IMR-90 (cell line): ENCODE results near the gene CAMTA1.

Experiments
- BHLHE40 ChIP-seq: fragments of 150-350 bp; IDR thresholded peaks from 2 replicates; pipeline ENCODE4 v1.6.1; 2016; ENCODE audit warnings: mild to moderate bottlenecking, low read depth, low read length
- CHD1 ChIP-seq: IDR thresholded peaks from 2 replicates; pipeline ENCODE4 v1.6.1; 2012; ENCODE audit warnings: low read depth, low read length, improper control_type of control experiment
- MAFK ChIP-seq: IDR thresholded peaks from 2 replicates; pipeline ENCODE4 v1.6.1; 2012; ENCODE audit warnings: low read depth, low read length, improper control_type of control experiment
- MAZ ChIP-seq: IDR thresholded peaks from 2 replicates; pipeline ENCODE4 v1.6.1; 2012; ENCODE audit warnings: low read depth, mild to moderate bottlenecking, low read length, improper control_type of control experiment, moderate library complexity, borderline replicate concordance
- MXI1 ChIP-seq: IDR thresholded peaks from 2 replicates; pipeline ENCODE4 v1.6.1; 2012; ENCODE audit warnings: low read depth, mild to moderate bottlenecking, low read length, moderate library complexity, borderline replicate concordance
- POLR2A ChIP-seq: IDR thresholded peaks from 2 replicates; pipeline ENCODE4 v1.6.1; 2012; ENCODE audit warnings: mild to moderate bottlenecking, low read depth, low read length
- RFX5 ChIP-seq: IDR thresholded peaks from 2 replicates; pipeline ENCODE4 v1.8.0; 2012; ENCODE audit warnings: low read depth, mild to moderate bottlenecking, low read length, moderate library complexity
- TF ChIP-seq, protein P1 (sequence below): conservative IDR thresholded peaks from 2 replicates; pipeline ENCODE4 v1.5.1; 2012; ENCODE audit warnings: mild to moderate bottlenecking, low read depth, low read length, improper control_type of control experiment
- TF ChIP-seq, protein P2 (sequence below): fragments of 150-350 bp; IDR thresholded peaks from 2 replicates; pipeline ENCODE4 v1.6.1; 2016; ENCODE audit warnings: low read depth, mild to moderate bottlenecking, low read length, moderate library complexity, borderline replicate concordance
- TF ChIP-seq, protein P3 (sequence below): fragments of 150-350 bp; IDR thresholded peaks from 2 replicates; pipeline ENCODE4 v1.6.1; 2017; ENCODE audit warnings: mild to moderate bottlenecking, antibody characterized with exemption, low read length, low read depth

DNA sequence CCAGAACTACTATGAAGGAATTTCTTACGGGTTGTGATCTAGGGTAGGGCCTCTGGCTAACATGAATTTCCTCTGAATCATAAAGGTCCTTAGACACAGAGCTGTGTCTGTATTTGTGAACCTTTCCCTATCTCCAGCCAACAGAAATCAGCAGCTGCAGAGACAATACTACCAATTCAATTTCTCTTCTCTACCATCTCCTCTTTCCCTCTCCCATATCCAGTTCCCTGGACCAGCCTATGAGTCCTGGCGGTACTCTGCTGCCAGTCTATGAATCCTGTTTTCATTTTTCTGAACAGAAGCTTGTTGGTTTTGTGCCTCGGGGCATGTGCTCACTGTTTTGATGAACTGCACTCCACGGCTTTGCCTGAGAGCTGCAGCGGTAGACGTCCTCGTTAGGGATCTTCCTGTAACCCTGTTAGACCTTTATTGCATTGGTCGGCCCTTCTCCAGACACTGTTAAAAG is 527.9 kb downstream of the CAMTA1 start:
- TF ChIP-seq, protein P1, sequence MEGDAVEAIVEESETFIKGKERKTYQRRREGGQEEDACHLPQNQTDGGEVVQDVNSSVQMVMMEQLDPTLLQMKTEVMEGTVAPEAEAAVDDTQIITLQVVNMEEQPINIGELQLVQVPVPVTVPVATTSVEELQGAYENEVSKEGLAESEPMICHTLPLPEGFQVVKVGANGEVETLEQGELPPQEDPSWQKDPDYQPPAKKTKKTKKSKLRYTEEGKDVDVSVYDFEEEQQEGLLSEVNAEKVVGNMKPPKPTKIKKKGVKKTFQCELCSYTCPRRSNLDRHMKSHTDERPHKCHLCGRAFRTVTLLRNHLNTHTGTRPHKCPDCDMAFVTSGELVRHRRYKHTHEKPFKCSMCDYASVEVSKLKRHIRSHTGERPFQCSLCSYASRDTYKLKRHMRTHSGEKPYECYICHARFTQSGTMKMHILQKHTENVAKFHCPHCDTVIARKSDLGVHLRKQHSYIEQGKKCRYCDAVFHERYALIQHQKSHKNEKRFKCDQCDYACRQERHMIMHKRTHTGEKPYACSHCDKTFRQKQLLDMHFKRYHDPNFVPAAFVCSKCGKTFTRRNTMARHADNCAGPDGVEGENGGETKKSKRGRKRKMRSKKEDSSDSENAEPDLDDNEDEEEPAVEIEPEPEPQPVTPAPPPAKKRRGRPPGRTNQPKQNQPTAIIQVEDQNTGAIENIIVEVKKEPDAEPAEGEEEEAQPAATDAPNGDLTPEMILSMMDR = no peak
- TF ChIP-seq RFX5 = no peak
- no peak for TF ChIP-seq POLR2A
- TF ChIP-seq MAZ = no peak
- TF ChIP-seq, protein P2, sequence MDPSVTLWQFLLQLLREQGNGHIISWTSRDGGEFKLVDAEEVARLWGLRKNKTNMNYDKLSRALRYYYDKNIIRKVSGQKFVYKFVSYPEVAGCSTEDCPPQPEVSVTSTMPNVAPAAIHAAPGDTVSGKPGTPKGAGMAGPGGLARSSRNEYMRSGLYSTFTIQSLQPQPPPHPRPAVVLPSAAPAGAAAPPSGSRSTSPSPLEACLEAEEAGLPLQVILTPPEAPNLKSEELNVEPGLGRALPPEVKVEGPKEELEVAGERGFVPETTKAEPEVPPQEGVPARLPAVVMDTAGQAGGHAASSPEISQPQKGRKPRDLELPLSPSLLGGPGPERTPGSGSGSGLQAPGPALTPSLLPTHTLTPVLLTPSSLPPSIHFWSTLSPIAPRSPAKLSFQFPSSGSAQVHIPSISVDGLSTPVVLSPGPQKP = no peak
- TF ChIP-seq, protein P3, sequence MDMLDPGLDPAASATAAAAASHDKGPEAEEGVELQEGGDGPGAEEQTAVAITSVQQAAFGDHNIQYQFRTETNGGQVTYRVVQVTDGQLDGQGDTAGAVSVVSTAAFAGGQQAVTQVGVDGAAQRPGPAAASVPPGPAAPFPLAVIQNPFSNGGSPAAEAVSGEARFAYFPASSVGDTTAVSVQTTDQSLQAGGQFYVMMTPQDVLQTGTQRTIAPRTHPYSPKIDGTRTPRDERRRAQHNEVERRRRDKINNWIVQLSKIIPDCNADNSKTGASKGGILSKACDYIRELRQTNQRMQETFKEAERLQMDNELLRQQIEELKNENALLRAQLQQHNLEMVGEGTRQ = no peak
- TF ChIP-seq MXI1 = no peak
- TF ChIP-seq BHLHE40 = no peak
- no peak for TF ChIP-seq MAFK
- no peak for TF ChIP-seq CHD1
